Activated CD4-positive, alpha-beta T cell treated with anti-CD3 and anti-CD28 coated beads, Interleukin-2, amount 10 ng/mL, durations not matched to agents 24 days and 14 days (primary cell): ENCODE measurements around the gene RPL27A. TPM values are rescaled to one million over a fixed set of nuclear protein-coding genes. Genes with fewer than 3 reads are reported as not detected.

Experiments
- DNase-seq: peaks from one replicate; pipeline ENCODE4 v3.0.0; 2022
- H3K27ac Mint-ChIP-seq: one replicate; pipeline ENCODE4 v1.8.0; 2022; ENCODE audit warnings: mild to moderate bottlenecking, mixed read lengths
- H3K27me3 Mint-ChIP-seq: one replicate; pipeline ENCODE4 v1.8.0; 2022; ENCODE audit warnings: mixed read lengths
- H3K36me3 Mint-ChIP-seq: one replicate; pipeline ENCODE4 v1.8.0; 2022; ENCODE audit warnings: low read depth, mild to moderate bottlenecking, mixed read lengths
- H3K4me1 Mint-ChIP-seq: one replicate; pipeline ENCODE4 v1.8.0; 2021; ENCODE audit warnings: mixed read lengths
- H3K4me3 Mint-ChIP-seq: one replicate; pipeline ENCODE4 v1.8.0; 2022; ENCODE audit warnings: mild to moderate bottlenecking, moderate library complexity, mixed read lengths
- H3K9me3 Mint-ChIP-seq: one replicate; pipeline ENCODE4 v1.8.0; 2021; ENCODE audit warnings: mixed read lengths
- intact Hi-C: fragments of 100-400 bp; cut with micrococcal nuclease; formaldehyde crosslinking; loops from one replicate; pipeline ENCODE4 v1.15.1; 2023
- total RNA-seq: library from RNA; stranded (reverse); gene quantifications from 2 replicates; pipeline ENCODE4 v1.2.3, GENCODE V29; 2022

The RPL27A gene
- total RNA-seq, 1 donor from 2014 or later, result 745 TPM

DNA sequence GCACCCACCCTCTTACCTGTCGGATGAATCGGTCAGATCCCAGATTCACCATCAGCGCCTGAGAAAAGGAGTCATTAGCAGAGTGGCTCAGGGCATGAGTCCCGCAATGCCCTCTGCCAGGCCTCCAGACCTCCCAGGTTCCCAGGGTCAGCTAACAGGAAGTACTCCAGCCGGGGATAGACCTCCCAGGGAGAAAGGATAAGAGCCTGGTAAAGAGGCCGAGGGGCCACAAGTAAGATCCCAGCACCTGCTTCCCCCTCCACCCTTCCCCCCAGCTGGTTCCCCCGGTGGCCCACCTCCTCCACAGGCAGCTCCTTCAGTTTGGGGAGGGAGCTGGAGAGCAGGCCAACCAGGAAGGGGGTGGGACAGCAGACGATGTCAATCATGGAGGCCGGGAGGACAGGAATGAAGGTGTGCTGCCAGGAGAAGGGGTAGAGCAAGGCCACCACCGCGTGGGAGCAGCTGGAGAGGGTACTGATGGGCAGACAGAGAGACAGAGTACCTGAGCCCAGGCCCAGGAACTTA is 16.4 kb downstream of the RPL27A start:
- Mint-ChIP-seq H3K4me3 (no peak overlapping the region), H3K27ac (no peak overlapping the region), H3K27me3 (no peaks in the 10 kb centered on the region), H3K36me3 (peaks cover 26% of the 10 kb centered on the region), H3K9me3 (no peaks in the 10 kb centered on the region), H3K4me1 (peaks cover 11% of the 10 kb centered on the region)
- no peak for DNase-seq
- intact Hi-C loops, result no loop called here

DNA sequence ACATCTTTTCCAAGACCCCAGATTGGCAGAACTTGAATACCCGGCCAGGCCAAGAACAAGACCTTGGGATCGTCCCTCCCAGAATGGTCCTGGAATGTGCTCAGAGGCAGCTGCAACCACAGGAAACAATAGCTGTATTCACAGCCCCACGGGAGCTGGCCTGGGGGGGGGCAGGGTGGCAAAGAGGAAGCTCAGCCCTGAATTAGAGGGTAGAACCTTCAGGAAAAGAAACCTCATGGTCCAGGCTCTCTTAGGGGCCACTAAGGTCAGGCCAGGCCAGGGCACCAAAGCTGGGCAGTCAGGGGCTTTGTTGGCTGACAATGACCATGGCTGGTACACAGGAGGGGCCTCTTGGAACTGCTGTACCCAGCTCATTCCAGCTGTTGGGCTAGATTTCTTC is 17.3 kb downstream of the RPL27A start:
- H3K4me1 Mint-ChIP-seq, result peaks cover 7% of the 10 kb centered on the region
- H3K27ac Mint-ChIP-seq, result no peak overlapping the region
- no peaks in the 10 kb centered on the region for H3K27me3 Mint-ChIP-seq

GRCh38 chr11:8701891-8702597 is 19.5 kb downstream of the RPL27A start:
- DNase-seq, result no peak
- H3K4me3 Mint-ChIP-seq, result no peak overlapping the region
- H3K36me3 Mint-ChIP-seq, result peaks cover 7% of the 10 kb centered on the region
- H3K27ac Mint-ChIP-seq, result no peak overlapping the region
- no peaks in the 10 kb centered on the region for H3K9me3 Mint-ChIP-seq
- intact Hi-C loops, result no loop called here
- no peaks in the 10 kb centered on the region for H3K27me3 Mint-ChIP-seq
- H3K4me1 Mint-ChIP-seq, result peaks cover 2% of the 10 kb centered on the region

More for the DNA sequence above, 17.3 kb downstream of the RPL27A start:
- Mint-ChIP-seq H3K4me3 (no peak overlapping the region), H3K36me3 (peaks cover 18% of the 10 kb centered on the region), H3K9me3 (no peaks in the 10 kb centered on the region)
- intact Hi-C loops, result no loop called here
- no peak for DNase-seq

- DNase-seq, result no peak
- Mint-ChIP-seq H3K9me3 (no peaks in the 10 kb centered on the region), H3K4me1 (peaks cover 2% of the 10 kb centered on the region), H3K27me3 (no peaks in the 10 kb centered on the region), H3K4me3 (no peak overlapping the region), H3K36me3 (peaks cover 2% of the 10 kb centered on the region), H3K27ac (no peak overlapping the region)
- intact Hi-C loops, result no loop called here
These were observed 20.0 kb downstream of the RPL27A start for GRCh38 chr11:8702598-8702915.

DNA sequence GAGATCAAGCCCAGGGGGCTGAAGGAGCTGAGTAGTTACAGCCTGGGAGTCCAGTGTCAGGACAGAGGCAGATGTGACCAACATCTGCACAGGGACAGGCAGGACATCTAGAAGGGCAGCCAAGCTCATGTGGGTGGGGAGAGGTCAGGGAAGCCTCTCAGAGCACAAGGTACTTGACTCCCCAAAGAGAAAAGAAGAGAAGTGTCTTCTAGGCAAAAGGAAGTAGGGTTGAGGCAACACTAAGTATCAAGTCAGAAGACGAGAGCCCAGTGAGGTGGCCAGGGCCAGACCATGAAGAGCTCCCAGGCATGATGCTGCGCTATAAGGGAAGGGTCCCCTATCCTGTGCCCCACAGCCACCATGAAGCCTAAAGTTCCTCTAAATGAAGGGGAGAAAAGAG is 21.5 kb downstream of the RPL27A start:
- no peak overlapping the region for H3K4me3 Mint-ChIP-seq
- no peak overlapping the region for H3K27ac Mint-ChIP-seq
- no peaks in the 10 kb centered on the region for H3K9me3 Mint-ChIP-seq
- H3K27me3 Mint-ChIP-seq, result no peaks in the 10 kb centered on the region
- no peaks in the 10 kb centered on the region for H3K36me3 Mint-ChIP-seq
- H3K4me1 Mint-ChIP-seq, result peaks cover 2% of the 10 kb centered on the region
- no peak for DNase-seq
- intact Hi-C loops, result no loop called here

- Mint-ChIP-seq H3K36me3 (no peaks in the 10 kb centered on the region), H3K4me3 (no peak overlapping the region), H3K9me3 (no peaks in the 10 kb centered on the region), H3K4me1 (peaks cover 2% of the 10 kb centered on the region), H3K27ac (no peak overlapping the region), H3K27me3 (no peaks in the 10 kb centered on the region)
- intact Hi-C loops, result no loop called here
- DNase-seq, result no peak
These were observed 22.6 kb downstream of the RPL27A start for GRCh38 chr11:8705146-8705545.

DNA sequence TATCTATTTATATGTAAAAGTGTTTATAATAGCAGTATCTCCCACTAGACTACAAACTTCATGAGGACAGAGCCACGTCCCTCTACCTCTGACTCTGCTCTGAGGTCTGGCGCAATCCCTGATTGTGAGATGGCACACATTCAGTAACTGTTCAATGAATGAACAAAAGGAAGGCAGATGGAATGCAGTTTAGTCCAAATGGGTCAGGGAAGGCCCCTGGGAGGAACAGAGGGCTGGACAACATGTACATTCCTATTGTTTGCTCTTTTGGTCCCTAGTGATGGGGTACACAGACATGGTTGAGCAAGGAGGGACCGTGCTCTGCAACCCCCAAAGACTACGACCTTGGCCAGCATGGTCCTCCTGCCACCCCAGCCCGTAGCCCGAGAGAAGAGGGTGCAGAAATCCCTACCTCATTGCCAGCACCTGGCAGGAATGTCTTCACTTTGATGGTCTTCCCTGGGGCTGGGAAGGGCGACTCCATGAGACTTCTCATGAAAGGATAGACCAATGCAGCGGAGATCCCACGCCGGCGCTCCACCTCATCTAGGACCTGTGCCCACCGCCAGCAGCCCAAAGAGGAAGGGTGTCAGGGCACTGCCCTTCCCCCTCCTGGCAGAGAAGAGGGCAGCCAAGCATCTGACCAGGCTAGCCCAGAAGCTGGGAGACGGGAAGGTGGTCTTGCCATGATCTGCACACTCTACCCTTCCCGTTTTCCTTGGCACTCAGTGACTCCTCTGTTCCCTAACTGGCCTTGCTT is 24.3 kb downstream of the RPL27A start:
- Mint-ChIP-seq H3K36me3 (no peaks in the 10 kb centered on the region), H3K27ac (no peak overlapping the region), H3K9me3 (no peaks in the 10 kb centered on the region), H3K4me1 (peaks cover 2% of the 10 kb centered on the region), H3K4me3 (no peak overlapping the region), H3K27me3 (no peaks in the 10 kb centered on the region)
- intact Hi-C loops, result no loop called here
- DNase-seq, result no peak

DNA sequence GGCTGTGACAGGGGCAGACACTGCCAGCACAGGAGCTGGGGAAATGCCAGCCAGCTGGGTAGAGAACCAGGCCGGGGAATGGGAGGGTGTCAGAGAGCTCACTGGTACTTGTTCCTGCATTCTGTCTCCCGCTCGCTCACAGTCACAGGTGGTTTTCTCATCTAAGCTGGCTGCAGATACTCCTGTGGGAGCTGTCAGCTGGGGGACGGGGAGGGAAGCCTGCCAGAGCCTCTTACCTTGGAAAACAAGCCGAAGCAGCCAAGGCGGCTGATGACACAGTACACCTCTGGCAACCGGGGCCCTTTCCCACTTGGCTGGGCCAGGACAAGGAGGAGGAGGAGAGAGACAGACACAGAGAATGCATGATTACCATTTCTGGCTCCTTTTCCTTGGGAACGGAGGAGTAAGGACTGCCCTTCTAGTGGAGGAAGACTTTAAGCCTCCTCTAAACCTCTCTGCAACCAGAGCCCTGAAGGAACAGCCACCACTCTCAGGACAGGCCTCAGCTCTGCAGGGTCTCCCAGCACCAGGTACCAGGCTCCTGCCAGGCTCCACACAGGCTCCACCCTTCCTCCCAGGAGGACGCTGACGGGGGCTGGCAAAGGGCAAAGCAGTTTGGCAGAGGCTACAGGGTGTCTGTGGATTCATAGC is 25.1 kb downstream of the RPL27A start:
- no peaks in the 10 kb centered on the region for H3K36me3 Mint-ChIP-seq
- no peak overlapping the region for H3K27ac Mint-ChIP-seq

GRCh38 chr11:8709002-8709672 is 26.5 kb downstream of the RPL27A start:
- intact Hi-C loops, result no loop called here
- H3K4me1 Mint-ChIP-seq, result peaks cover 2% of the 10 kb centered on the region
- no peak for DNase-seq

More for the DNA sequence above, 25.1 kb downstream of the RPL27A start:
- Mint-ChIP-seq H3K27me3 (no peaks in the 10 kb centered on the region), H3K4me1 (peaks cover 2% of the 10 kb centered on the region), H3K4me3 (no peak overlapping the region), H3K9me3 (no peaks in the 10 kb centered on the region)
- intact Hi-C loops, result no loop called here
- DNase-seq, result no peak

GRCh38 chr11:8709777-8710176 is 27.2 kb downstream of the RPL27A start:
- H3K36me3 Mint-ChIP-seq, result no peaks in the 10 kb centered on the region
- H3K4me3 Mint-ChIP-seq, result no peak overlapping the region
- no peaks in the 10 kb centered on the region for H3K27me3 Mint-ChIP-seq
- no peak for DNase-seq
- H3K4me1 Mint-ChIP-seq, result peaks cover 2% of the 10 kb centered on the region
- H3K9me3 Mint-ChIP-seq, result no peaks in the 10 kb centered on the region
- intact Hi-C loops, result no loop called here
- no peak overlapping the region for H3K27ac Mint-ChIP-seq

More at GRCh38 chr11:8709002-8709672, 26.5 kb downstream of the RPL27A start:
- H3K4me3 Mint-ChIP-seq, result no peak overlapping the region
- no peak overlapping the region for H3K27ac Mint-ChIP-seq
- H3K9me3 Mint-ChIP-seq, result no peaks in the 10 kb centered on the region
- H3K36me3 Mint-ChIP-seq, result no peaks in the 10 kb centered on the region
- no peaks in the 10 kb centered on the region for H3K27me3 Mint-ChIP-seq

GRCh38 chr11:8711895-8712442 is 29.4 kb downstream of the RPL27A start:
- intact Hi-C loops, result no loop called here
- H3K36me3 Mint-ChIP-seq, result no peaks in the 10 kb centered on the region
- no peaks in the 10 kb centered on the region for H3K4me1 Mint-ChIP-seq
- H3K4me3 Mint-ChIP-seq, result no peak overlapping the region
- H3K27me3 Mint-ChIP-seq, result no peaks in the 10 kb centered on the region
- H3K27ac Mint-ChIP-seq, result no peak overlapping the region
- no peak for DNase-seq
- no peaks in the 10 kb centered on the region for H3K9me3 Mint-ChIP-seq

DNA sequence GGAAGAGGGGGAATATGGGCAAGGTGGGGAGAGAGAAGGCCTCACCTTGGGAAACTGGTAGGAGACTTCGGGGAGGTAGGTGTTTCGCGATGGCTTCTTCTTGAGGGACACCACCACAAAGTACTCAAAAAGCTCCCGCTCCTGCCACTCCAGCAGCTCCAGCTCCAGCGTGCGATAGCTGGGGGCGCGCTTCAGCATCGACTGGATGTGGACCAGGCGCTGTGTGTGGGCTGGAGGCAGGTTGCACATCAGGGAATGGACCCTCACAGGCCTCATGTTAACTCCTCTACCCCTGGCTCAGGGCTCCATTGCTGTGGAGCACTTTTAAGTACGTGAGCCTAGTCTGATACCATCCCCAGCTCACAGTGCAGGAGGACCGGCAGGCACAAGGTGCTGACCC is 29.9 kb downstream of the RPL27A start:
- Mint-ChIP-seq H3K4me1 (peaks cover 3% of the 10 kb centered on the region), H3K27me3 (no peaks in the 10 kb centered on the region), H3K36me3 (no peaks in the 10 kb centered on the region), H3K4me3 (no peak overlapping the region), H3K9me3 (no peaks in the 10 kb centered on the region), H3K27ac (no peak overlapping the region)
- DNase-seq, result no peak
- intact Hi-C loops, result no loop called here

DNA sequence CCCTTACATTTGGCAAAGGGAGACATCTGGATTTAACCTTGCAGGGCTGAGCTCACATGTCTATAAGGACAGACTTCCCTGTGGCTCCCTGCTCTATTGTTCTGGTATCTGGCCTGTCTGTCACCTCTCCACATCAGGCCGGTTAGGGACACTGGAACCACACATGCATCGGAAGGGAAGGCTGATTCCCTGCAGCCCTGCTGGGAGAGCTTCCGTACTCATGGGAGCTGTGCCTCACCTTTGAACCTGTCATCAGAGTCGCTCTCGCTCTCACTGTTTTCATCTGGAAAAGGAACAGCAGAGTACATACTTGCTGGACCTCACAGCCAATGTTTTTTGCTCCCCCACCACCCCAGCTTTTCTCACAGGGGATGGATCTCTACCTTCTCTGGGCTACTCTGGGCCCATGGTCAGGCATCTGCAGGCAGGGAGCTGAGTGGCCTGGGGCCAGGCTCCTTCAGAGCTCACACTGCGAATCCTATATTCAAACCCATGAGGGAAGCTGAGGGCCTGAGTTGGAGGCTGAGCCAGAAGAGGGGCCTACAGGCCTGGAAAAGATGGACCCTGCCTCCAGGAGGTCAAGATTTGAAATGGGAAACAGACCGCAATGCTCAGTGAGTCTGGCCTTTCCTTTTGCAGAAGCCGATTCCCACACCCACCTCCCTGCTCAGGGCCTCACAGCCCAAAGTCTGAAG is 31.3 kb downstream of the RPL27A start:
- H3K27ac Mint-ChIP-seq, result no peak overlapping the region
- H3K4me1 Mint-ChIP-seq, result peaks cover 6% of the 10 kb centered on the region
- no peak for DNase-seq
- H3K36me3 Mint-ChIP-seq, result no peaks in the 10 kb centered on the region
- no peaks in the 10 kb centered on the region for H3K9me3 Mint-ChIP-seq
- intact Hi-C loops, result no loop called here
- no peaks in the 10 kb centered on the region for H3K27me3 Mint-ChIP-seq
- H3K4me3 Mint-ChIP-seq, result no peak overlapping the region
